Measurements from ENCODE around the gene CCDC120.

CCDC120 gene

DNA sequence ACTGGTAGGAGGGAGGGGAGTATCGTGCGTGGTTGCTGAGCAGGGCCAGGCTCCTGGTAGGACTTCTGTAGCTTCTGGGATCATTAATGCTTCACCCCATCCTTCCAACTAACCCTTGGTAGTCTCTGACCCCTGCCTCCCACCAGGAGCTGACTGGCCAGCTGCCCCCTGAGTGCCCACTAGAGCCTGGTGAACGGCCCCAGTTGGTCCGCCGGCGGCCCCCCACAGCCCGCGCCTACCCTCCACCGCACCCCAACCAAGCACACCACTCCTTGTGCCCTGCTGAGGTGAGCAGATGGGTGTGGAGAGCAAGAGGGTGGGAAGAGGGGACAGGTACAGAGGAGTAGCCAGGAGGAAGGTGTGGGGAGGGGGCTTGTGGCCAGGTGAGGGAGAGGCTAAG is 4.9 kb downstream of the CCDC120 start:
- DNase-seq, result no peak

DNA sequence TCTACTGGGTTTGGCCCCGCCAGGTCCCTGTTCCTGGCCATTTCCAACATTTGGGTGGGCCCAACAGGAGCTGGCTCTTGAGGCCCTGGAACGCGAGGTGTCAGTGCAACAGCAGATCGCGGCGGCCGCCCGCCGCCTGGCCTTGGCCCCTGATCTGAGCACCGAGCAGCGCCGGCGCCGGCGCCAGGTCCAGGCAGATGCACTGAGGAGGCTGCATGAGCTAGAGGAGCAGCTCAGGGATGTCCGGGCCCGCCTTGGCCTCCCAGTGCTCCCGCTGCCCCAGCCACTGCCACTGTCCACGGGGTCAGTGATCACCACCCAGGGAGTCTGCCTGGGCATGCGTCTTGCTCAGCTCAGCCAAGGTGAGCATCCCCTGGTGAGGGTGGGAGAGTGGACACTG is 5.5 kb downstream of the CCDC120 start:
- no peak for DNase-seq

DNA sequence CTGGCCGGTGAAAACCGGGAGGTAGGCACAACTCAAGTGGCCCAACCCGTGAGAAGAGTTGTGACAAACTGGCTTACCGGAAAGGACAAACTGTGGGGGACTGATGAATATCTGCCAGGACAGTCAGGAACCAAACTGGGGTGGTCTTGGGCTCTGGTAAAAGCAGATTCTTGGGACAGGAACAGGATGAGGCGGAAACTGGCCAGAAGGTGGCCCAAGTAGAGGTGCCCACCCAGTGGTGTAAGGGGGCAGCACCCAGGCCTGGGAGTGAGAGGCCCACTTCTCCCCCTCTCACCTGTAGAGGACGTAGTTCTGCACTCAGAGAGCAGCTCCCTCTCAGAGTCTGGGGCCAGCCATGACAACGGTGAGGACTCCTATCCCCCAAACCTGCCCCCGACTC is 5.9 kb downstream of the CCDC120 start:
- DNase-seq, result no peak

DNA sequence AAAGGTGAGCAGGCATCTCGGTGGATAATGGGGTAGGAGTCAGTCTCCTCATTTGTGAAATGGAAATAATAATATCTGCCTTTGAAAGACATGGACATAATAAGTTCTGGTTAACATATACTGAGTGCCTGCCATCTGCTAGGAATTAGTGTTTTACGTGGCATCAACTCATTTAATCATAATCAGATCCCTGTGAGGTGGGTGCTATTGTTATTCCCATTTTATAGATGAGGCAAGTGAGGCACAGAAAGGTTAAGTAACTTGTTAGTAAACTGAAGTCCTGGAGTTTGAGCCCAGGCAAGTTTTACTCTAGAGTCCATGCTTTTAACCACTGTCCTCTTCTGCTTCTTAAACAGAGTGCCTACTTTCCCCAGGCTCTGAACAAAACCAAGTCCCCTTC is 7.5 kb downstream of the CCDC120 start:
- DNase-seq, result no peak

DNA sequence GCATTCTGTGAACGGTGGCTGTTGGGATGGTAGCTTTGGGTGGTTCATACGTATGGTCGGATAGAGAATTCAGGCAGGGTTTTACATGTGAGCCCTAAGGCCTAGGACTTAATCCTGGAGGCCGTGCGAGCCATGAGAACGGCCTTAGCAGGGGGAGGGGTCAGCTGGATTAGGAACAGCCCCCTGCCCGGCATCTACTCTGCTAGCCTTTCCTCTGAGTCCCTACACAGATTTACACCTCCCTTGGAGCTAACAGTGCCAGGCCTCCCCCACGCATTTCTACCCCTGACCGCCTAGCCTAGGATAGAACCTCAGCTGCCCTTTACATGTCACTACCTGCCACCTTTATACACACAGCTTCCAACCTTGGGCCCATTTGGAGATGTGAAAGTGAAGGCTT is 7.9 kb downstream of the CCDC120 start:
- DNase-seq, result no peak

DNA sequence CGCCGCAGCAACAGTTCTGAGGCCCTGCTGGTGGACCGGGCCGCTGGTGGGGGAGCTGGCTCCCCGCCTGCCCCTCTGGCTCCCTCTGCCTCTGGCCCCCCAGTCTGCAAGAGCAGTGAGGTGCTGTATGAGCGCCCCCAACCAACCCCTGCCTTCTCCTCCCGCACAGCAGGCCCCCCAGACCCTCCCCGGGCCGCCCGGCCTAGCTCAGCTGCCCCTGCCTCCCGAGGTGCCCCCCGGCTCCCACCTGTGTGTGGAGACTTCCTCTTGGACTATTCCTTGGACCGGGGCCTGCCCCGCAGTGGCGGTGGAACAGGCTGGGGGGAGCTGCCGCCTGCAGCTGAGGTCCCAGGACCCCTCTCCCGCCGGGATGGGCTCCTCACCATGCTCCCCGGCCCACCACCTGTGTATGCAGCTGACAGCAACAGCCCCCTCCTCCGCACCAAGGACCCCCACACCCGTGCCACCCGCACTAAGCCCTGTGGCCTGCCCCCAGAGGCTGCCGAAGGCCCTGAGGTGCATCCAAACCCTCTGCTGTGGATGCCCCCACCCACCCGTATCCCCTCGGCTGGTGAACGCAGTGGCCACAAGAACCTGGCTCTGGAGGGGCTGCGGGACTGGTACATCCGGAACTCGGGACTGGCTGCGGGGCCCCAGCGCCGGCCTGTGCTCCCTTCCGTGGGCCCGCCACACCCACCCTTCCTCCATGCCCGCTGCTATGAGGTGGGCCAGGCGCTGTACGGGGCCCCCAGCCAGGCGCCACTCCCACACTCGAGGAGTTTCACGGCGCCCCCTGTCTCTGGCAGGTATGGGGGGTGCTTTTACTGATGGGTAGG is 8.7 kb downstream of the CCDC120 start:
- DNase-seq, result no peak

DNA sequence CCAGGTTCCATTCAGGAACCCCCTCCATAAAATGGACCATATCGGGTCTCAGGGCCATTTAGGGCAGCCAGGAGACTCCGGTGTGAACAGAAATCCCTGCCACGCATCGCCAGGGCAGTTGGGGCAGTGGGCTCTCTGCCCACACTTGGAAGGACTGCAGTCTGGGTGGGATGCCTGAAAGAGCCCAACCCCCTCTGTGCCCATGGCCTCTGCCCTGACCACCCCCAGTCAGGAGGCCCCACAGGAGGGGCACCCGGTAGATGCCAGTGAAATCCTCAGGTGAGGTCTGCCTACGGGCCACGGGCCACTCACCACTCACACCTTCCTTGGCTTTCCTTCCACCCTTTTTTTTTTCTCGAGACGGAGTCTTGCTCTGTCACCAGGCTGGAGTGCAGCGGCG is 10.2 kb downstream of the CCDC120 start:
- DNase-seq, result no peak

DNA sequence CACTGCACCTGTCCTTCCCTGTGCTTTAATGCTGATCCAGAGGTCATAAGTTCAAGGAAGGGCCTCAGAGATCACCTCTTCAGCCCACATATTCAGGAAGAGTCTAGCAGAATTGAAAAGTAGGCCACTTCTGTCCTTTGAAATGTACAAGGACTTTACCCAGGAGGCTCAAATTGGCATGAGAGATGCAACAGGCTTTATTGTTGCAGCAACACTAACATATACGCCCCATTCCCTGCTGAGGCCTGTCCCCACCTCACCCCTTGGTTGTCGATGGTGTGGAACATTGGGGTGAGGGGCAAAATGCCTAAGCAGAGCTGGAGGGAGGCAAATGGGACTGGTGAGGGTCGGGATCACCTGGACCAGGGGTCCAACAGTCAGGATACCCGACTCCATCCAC is 12.2 kb downstream of the CCDC120 start:
- DNase-seq, result no peak

DNA sequence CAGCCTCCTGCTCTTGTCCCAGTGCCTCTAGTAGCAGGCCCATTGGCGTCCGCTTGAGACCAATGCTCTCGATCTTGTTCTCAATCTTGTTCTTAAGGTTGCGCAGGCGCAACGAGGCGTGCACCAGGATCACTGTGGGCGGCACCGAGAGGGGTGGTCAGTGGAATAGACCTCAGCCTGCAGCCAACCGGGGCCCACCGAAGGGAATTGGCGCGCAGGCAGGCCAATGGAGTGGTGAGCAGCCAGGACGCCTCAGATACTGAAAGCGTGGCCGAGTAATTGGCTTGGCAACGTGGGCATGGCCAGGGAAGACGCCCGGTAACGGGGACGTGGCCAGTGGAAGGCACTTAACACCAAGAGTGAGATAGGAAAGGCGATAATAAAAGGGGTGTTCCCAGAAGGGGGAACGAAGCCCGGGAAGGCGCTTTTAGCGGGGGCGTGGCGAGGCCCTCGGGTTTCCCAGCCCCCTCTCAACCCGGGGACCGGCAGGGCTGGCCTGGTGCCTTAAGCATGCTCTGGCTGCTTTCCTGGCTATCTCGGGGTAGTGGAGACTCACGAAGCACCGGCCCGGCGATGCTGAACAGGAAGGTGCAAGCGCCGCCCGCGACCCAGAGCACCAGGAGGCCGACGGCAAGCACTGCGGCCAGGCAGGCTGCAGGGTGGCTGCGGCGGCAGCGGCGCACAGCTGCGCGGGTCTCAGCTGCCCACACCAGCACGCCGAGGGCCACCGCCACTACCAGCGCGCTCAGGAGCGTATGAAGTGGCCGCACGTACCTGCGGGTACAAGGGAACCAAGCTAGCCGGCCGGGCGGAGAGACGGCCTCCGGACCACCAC is 13.3 kb downstream of the CCDC120 start:
- DNase-seq, result no peak

DNA sequence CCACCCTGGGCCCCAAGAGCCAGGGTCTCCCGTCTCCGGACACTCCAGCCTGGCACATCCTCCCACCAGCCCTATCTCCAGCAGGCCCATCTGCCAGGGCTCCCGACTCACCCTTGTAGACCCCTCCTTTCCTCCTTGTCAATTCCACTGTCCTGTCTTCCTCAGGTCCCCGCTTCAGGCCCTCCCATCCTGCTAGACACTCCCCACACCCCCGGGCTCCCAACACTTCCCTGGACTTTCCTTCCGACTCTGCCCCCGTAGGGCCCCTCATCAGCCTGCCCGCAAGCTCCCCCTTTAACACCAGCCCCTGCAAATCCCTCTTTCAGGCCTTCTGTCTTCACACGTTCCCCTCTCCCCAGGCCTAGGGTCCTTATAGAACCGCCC is 13.9 kb downstream of the CCDC120 start:
- no peak for DNase-seq

DNA sequence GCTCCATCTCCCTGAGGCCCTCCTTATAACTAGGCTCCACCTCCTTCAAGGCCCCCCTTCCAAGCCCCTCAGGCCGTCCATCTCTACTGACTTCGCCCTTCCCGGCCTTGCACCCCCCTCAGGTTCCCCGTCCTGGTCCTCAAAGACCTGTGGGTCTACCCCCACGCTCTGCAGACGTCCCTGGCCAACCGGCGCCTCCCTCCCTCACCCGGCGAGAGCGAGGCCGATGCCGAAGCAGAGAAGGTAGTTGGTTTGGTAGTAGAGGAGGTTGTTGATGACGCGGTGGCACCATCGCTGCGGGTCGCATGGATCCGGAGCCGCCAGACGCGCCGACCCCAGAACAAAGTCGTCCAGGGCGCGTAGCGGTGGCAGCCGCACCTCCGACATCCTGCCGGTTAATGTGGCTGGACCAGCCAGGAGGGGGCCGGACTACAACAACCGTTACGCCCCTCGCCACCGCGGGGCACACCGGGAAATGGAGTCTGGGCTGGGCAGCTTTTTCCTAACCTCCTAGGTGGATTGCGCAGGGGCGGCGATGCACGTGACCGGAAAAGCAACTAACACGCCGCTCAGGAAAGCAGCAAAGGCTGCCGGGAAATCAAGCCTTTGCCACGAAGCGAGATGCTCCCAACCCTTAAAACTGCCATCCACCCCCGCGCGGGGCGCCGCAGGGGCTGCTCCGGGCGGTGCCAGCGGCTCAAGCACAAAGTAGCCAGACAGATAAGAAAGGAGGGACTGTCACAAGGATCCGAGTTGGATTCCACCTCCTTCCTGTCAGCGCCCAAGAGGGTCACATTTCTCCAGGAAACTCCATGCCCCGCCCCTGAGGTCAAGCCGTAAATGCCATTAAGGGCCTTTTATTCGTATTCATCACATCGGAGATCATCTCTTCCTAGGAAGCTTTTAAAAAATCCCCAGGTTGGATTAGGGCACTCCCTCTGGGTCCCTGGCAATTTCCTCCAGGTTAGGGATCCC is 15.1 kb downstream of the CCDC120 start, which contains the start of gene PRAF2:
TSS of gene PRAF2 (minus strand) at position 402 of the 975 bp plus-strand sequence. CDS start at position 387, 15 bp downstream.
- peak; percentile 69 to 96 (median 86) for DNase-seq

DNA sequence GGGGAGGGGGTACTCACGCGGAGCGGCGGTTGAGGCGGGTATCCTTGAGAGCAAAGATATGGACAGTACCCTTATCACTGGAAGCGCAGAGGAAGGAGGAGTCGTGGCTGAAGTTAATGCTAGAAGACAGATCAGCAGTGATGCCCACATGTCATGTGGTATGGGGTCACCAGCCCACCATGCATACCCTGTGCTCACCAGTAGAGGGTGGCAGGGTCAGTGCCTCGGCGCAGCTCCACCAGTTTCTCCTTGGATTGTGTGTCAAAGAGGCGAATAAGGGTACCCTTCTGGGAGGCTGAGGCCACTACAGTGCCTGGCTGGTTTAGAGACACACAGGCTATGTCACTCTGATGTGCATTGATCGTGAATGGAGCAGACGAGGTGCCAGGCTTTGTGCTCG is 16.5 kb downstream of the CCDC120 start:
- no peak for DNase-seq

DNA sequence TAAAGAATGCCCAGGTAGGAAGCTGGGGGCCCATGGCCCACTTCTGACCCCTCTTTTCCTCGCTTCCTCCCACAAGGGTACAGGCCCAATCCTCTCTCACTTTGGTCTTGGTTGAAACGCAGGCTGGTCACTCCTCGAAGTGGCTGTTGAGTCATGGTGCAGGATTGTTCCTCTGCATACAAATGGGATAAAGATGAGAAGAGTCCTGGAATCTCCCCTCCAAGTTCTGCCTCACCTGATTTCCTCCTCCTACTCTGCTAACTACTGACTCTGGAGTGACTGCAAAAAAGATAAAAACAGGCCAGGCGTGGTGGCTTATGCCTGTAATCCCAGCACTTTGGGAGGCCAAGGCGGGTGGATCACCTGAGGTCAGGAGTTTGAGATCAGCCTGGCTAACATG is 19.1 kb downstream of the CCDC120 start:
- no peak for DNase-seq

DNA sequence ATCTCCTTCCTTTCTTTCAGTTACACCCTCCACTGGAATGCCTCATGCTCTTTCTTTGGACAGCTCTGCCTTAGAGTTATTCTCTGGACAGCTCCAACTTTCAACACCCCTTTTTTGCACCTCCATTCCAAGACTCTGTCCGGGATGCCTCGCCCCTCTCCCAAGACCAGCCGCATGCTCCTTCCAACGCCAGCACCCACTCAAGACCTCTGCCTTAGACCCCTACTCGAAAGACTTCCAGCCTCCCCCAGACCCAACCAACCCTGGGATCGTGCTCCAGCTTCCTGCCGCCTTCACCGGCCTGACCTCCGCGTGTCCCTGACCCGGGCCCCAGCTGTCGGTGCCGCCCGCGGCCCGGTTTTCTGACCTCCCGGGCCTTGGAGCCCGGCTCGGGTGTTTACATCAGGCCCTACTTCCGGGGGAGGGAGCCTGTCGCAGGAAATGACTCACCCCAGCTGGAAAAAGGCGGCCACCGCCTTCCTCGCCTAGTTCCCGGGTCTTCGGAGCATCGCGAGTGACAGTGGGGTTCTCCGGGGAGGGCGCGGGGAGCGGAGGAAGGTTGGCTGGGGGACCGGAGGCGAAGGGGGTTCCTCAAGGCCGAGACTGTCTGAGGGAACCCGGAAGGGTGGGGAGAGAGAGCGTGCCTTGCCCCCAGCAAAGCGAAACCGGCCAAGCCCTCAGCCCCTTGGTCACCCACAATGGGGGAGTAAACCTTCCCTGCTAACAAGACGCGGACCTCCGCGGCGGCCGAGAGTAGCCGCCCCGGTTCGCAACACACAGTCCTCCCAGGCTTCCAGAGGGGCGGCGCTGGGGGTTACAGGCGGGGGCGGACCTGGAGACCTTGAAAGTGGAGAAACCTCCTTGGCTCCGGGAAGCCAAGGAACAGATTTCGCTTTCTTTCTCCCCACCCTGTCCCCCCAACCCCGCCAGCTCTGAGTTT is 21.0 kb downstream of the CCDC120 start, which contains the start of gene WDR45:
TSS of gene WDR45 (minus strand) at position 399 of the 940 bp plus-strand sequence. CDS start 1,792 bp downstream, outside the sequence.
- DNase-seq, result peak; percentile 32 to 81 (median 58)

DNA sequence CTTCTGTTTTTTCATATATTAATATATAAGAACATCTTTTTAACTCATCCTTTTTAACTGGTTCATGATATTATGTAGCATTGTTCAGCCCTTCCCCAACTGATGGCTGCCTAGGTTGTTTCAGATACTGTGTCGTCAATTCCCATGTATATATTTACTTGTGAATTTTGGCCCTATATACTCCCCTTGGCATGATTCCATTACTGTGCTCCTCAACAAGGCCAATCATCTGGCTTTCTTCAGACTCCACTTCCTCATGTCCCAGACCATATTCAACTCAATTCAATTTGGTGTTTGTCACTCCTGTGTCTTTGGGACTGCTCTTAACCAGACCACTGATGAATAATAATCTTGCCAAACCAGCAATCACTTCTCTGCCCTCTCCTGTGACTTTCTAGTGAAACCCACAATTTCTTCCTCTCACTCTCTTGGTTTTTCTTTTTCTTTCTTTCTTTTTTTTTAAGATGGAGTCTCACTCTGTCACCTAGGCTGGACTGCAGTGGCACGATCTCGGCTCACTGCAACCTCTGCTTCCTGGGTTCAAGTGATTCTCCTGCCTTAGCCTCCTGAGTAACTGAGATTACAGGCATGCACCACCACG is 23.6 kb downstream of the CCDC120 start:
- DNase-seq, result no peak

DNA sequence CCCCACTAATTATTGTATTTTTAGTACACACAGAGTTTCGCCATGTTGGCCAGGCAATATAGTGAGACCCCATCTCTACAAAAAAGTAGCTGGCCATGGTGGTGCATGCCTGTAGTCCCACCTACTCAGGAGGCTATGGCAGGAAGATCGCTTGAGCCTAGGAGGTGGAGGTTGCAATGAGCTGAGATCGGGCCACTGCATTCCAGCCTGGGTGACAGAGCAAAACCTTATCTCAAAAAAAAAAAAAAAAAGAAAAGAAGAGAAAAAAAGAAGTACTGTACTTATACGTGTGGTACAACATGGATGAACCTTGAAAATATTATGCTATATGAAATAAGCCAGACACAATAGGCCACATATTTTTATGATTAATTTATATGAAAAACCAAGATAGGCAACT is 30.8 kb downstream of the CCDC120 start:
- DNase-seq, result no peak

DNA sequence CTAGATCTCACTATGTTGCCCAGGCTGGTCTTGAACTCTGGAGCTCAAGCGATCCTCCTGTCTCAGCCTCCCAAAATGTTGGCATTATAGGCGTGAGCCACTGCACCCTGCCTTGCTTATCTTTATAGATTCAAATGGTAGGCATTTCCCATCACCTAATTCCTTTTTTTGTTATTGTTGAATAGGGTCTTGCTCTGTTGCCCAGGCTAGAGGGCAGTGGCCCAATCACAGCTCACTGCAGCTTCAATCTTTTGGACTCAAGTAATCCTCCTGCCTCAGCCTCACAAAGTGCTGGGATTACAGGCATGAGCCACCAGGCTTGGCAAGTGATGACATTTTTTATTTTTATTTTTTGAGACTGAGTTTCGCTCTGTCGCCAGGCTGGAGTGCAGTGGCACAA is 37.6 kb downstream of the CCDC120 start:
- DNase-seq, result no peak

DNA sequence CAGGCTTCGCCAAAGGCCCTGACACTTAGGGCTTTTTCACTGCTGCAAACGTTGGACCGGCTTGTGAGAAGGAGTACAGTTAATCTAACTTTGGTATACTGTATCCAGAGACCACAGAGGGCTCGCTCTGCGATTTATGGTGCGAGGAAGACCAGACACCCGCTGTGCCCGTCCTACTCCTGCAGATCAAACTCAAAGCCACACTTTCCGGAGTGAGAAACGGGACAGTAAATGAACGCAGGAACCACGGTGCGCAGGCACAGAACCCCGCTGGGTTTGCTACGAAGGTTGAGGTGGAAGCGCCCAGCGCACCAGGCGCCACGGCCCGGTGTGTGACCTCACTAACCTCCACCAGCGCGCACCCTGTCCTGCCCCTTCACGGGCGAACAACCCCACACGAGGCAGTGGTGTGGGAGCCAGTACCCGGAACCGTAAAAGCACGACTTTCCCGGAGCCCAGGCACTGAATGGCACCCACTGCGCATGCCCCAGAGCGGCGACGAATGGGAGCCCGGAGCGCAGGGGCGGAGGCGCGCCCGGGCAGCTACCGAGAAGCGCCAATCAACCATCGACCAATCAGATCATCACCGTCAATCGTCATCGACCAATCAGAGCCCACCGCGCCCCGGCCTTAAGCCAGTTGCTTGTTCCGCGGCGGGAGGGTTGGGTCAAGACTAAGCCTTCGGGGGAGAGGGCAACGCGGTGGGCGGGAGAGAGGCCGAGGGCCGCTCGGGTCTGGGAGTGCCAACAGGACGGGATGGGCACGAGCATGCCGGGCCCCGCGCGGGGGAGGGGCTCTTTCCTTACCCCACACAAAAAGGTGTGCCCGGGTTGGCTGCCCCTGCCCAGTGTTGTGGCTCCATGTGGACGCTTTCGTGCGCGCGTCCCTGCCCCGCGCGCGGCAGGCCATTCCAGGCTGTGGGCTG is 42.2 kb downstream of the CCDC120 start:
- DNase-seq, result peak; percentile 74 to 92 (median 83)

DNA sequence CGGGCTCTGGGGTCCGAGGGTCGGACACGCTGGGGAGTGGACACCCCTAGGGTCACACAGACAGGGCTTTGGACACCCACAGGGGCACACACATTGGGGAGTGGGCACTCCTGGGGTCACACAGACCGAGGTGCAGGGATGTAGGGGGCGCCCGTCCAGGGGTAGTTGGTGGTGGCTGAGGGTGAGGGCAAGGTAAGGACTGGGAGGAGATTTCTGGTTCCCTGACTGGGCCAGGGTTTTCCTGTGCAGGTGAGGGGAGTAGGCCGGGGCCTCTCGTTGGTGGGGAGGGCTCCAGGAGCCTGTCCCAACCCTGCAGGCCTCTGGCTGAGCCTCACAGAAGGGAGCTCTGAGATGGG is 42.8 kb downstream of the CCDC120 start:
- DNase-seq, result no peak

DNA sequence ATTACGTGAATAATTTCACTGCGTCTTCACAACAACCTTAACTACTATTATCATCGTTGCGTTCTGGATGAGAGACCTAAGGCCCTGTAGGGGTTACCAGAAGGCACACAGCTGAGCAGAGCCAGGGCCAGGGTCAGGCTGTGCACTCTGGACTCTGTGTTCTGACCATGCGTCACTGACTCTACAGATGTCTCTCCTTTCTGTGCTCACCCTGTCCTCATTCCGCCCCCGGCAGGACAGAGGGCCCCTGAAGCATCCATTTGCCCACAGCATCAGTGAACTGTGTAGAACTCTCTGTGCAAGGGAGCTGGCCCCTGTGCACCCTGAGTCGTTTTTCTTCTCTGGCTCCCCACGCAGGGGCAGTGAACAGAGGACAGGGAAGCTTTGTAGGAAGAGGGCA is 43.4 kb downstream of the CCDC120 start:
- no peak for DNase-seq

Data from T-helper 2 cell (primary cell).